A549 (cell line): ENCODE data around the gene RNF144A.

Experiments used
- CEBPB ChIP-seq, 2 experiments: fragments of >200 bp in 1 of 2; sonication (Bioruptor Twin) in 1 of 2; formaldehyde crosslinking in 1 of 2; IDR thresholded peaks; 2 replicates each; pipeline ENCODE4 v1.6.1; 2012 to 2016
- EP300 ChIP-seq, 2 experiments: fragments of >200 bp; sonication (Bioruptor Twin); formaldehyde crosslinking; IDR thresholded peaks; 2 replicates in 1 of 2; 3 replicates in 1 of 2; pipeline ENCODE4 v1.6.1; 2016 to 2017
- KDM1A ChIP-seq: fragments of 200-600 bp; sonication (generic); IDR thresholded peaks from 2 replicates; pipeline ENCODE4 v1.6.1; 2016; ENCODE audit warnings: low read depth, mild to moderate bottlenecking
- MAFK ChIP-seq: fragments of 450-650 bp; IDR thresholded peaks from 2 replicates; pipeline ENCODE4 v1.6.1; 2014; ENCODE audit not compliant: partially characterized antibody
- MAZ ChIP-seq: fragments of 150-350 bp; IDR thresholded peaks from 2 replicates; pipeline ENCODE4 v1.6.1; 2014; ENCODE audit warnings: antibody characterized with exemption, low read depth, low read length, borderline replicate concordance
- PHF8 ChIP-seq: fragments of 200-600 bp; sonication (generic); IDR thresholded peaks from 2 replicates; pipeline ENCODE4 v1.6.1; 2016; ENCODE audit warnings: low read depth, mild to moderate bottlenecking, antibody characterized with exemption, moderate library complexity, borderline replicate concordance
- POLR2A ChIP-seq: IDR thresholded peaks from 2 replicates; pipeline ENCODE4 v1.6.1; 2012; ENCODE audit warnings: mild to moderate bottlenecking, low read length
- RAD21 ChIP-seq, 2 experiments: fragments of >200 bp in 1 of 2; sonication (Bioruptor Twin) in 1 of 2; formaldehyde crosslinking in 1 of 2; IDR thresholded peaks in 1 of 2; conservative IDR thresholded peaks in 1 of 2; 2 replicates in 1 of 2; 3 replicates in 1 of 2; pipeline ENCODE4 v1.6.1; 2012 to 2018; ENCODE audit warnings: inconsistent platforms in 1 of 2
- RFX5 ChIP-seq: fragments of 450-650 bp; IDR thresholded peaks from 2 replicates; pipeline ENCODE4 v1.7.1; 2014; ENCODE audit warnings: antibody characterized with exemption, mild to moderate bottlenecking, moderate library complexity
- TF ChIP-seq, protein P1 (sequence below): fragments of >200 bp; sonication (Bioruptor Twin); formaldehyde crosslinking; IDR thresholded peaks from 3 replicates; pipeline ENCODE4 v1.5.1; 2016

GRCh38 chr2:6963727-6964126, 46.5 kb downstream of the RNF144A start:
- TF ChIP-seq EP300 (IDR thresholded peaks at IDR 0.05) = no peak
- TF ChIP-seq RAD21 (conservative IDR thresholded peaks at IDR 0.05 in 1 of 2, IDR thresholded peaks at IDR 0.05 in 1 of 2) = no peak
- TF ChIP-seq MAFK = no peak
- TF ChIP-seq, protein P1, sequence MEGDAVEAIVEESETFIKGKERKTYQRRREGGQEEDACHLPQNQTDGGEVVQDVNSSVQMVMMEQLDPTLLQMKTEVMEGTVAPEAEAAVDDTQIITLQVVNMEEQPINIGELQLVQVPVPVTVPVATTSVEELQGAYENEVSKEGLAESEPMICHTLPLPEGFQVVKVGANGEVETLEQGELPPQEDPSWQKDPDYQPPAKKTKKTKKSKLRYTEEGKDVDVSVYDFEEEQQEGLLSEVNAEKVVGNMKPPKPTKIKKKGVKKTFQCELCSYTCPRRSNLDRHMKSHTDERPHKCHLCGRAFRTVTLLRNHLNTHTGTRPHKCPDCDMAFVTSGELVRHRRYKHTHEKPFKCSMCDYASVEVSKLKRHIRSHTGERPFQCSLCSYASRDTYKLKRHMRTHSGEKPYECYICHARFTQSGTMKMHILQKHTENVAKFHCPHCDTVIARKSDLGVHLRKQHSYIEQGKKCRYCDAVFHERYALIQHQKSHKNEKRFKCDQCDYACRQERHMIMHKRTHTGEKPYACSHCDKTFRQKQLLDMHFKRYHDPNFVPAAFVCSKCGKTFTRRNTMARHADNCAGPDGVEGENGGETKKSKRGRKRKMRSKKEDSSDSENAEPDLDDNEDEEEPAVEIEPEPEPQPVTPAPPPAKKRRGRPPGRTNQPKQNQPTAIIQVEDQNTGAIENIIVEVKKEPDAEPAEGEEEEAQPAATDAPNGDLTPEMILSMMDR = no peak
- no peak for TF ChIP-seq PHF8
- TF ChIP-seq CEBPB (IDR thresholded peaks at IDR 0.05) = no peak
- TF ChIP-seq RFX5 = no peak
- no peak for TF ChIP-seq KDM1A
- TF ChIP-seq MAZ = no peak
- no peak for TF ChIP-seq POLR2A
